Gastrocnemius medialis (tissue), 4 donors: ENCODE results near the gene NDP. TPM values are rescaled to one million over a fixed set of nuclear protein-coding genes. Genes with fewer than 3 reads are reported as not detected.

Experiments used
- ATAC-seq, 2 donors: fragments of 150-250 bp; one replicate each; pipeline ENCODE4 v1.9.1; 2016
- DNase-seq, 2 donors: peaks; one replicate each; pipeline ENCODE4 v3.0.0-alpha.2; 2019
- H3K27ac ChIP-seq, 4 donors: fragments of 200-600 bp; sonication (generic); 1 replicate in 1 of 4; 2 replicates in 3 of 4; pipeline ENCODE4 v1.5.1; 2016 to 2018; ENCODE audit warnings: mild to moderate bottlenecking in 2 of 4, moderate library complexity in 1 of 4
- H3K27me3 ChIP-seq, 3 donors: fragments of 200-600 bp; sonication (generic) in 2 of 3; 1 replicate in 1 of 3; 2 replicates in 2 of 3; pipeline versions ENCODE4 v1.5.1 to v1.6.0; 2016 to 2019; ENCODE audit warnings: mild to moderate bottlenecking in 1 of 3, moderate library complexity in 1 of 3
- H3K36me3 ChIP-seq, 2 donors: fragments of 200-600 bp; sonication (generic) in 1 of 2; one replicate each; pipeline ENCODE4 v1.5.1; 2017 to 2018
- H3K4me1 ChIP-seq, 2 donors: fragments of 200-600 bp; sonication (generic) in 1 of 2; one replicate each; pipeline ENCODE4 v1.5.1; 2016 to 2017; ENCODE audit warnings: mild to moderate bottlenecking in 2 of 2
- H3K4me3 ChIP-seq, 4 donors: fragments of 200-600 bp; sonication (generic) in 3 of 4; 1 replicate in 1 of 4; 2 replicates in 3 of 4; pipeline ENCODE4 v1.5.1; 2016 to 2019; ENCODE audit warnings: mild to moderate bottlenecking in 2 of 4
- H3K9me3 ChIP-seq, 3 donors: fragments of 200-600 bp; sonication (generic) in 2 of 3; 1 replicate in 1 of 3; 2 replicates in 2 of 3; pipeline ENCODE4 v1.5.1; 2016 to 2019
- POLR2A ChIP-seq, 2 donors: fragments of 450-650 bp; IDR thresholded peaks; one replicate each; pipeline ENCODE4 v1.6.1; 2017; ENCODE audit warnings: antibody characterized with exemption in 2 of 2, mild to moderate bottlenecking in 2 of 2, moderate library complexity in 2 of 2
- in situ Hi-C, 4 donors: fragments of 200-750 bp; cut with MboI; loops; one replicate each; pipeline versions ENCODE4 v1.15.0 to v1.8.0; 2017; ENCODE audit warnings: low sequenced_read_pairs in 4 of 4
- intact Hi-C: fragments of 100-400 bp; cut with DNase I; formaldehyde crosslinking; loops from one replicate; pipeline ENCODE4 v1.15.1; 2023; ENCODE audit warnings: low total_unique reads
- total RNA-seq, 4 donors: library from RNA; depleted of rRNA; stranded (reverse); fragments of >200 nt; gene quantifications; one replicate each; pipeline versions ENCODE4 v1.1.0 to v1.2.3, GENCODE V29; 2016
- TF ChIP-seq, protein P1 (sequence below), 5 experiments: fragments of 450-650 bp in 3 of 5; fragments of 200-600 bp in 2 of 5; sonication (generic) in 2 of 5; IDR thresholded peaks in 4 of 5; conservative IDR thresholded peaks in 1 of 5; 1 replicate in 4 of 5; 2 replicates in 1 of 5; pipeline ENCODE4 v1.5.1; 2016 to 2019; ENCODE audit warnings: antibody characterized with exemption in 5 of 5, mild to moderate bottlenecking in 3 of 5, moderate library complexity in 3 of 5

Gene NDP
- total RNA-seq, 4 donors from 2014 or later = not detected

DNA sequence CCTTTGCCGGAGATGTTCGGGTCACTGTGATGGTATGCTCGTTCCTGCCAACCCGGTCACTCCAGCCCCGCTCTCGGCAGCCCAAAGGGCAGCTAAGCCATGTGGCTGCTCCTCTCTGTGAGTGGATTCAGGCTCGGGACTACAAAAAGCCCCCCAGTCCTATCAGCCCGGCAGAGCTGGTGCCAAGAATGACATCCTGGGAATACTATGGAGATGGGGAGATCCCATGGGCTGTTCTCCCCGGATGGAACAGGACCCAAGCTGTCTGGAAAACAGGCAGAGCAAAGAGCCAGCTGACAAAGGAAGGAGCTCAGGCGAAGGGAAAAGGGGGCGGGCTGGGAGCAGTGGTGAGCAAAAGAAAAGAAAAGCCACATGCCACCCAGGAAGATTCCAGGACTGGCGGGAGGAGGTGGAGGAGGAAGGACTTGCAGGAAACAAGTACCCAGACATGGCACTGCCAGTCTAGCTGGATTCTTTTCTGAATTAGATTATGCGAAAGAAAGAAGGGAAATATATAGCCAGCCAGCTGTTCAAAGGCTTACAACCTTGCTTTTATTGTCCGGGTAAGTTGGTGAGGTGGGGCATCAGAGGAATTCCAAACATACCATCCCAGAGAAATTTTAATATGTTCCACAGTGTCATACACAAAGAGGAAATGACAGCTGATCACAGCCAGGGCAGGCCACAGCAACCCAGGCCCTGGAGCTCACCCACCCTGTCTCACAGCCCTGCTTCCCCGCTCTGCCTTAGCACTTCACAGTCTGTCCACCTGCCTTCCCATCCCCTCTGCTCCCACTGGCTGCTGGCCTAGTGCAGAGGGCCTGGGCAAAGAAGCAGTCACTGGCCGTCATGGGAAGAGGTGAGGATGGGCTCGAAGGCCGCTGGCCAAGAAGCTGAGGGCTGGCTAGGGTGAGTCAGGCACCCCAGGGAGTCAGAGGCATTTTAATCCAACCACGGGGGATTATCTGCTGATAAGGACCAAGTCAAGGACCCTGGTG is 3.4 kb downstream of the NDP start:
- TF ChIP-seq, protein P1, sequence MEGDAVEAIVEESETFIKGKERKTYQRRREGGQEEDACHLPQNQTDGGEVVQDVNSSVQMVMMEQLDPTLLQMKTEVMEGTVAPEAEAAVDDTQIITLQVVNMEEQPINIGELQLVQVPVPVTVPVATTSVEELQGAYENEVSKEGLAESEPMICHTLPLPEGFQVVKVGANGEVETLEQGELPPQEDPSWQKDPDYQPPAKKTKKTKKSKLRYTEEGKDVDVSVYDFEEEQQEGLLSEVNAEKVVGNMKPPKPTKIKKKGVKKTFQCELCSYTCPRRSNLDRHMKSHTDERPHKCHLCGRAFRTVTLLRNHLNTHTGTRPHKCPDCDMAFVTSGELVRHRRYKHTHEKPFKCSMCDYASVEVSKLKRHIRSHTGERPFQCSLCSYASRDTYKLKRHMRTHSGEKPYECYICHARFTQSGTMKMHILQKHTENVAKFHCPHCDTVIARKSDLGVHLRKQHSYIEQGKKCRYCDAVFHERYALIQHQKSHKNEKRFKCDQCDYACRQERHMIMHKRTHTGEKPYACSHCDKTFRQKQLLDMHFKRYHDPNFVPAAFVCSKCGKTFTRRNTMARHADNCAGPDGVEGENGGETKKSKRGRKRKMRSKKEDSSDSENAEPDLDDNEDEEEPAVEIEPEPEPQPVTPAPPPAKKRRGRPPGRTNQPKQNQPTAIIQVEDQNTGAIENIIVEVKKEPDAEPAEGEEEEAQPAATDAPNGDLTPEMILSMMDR (IDR thresholded peaks at IDR 0.05 in 4 of 5, conservative IDR thresholded peaks at IDR 0.05 in 1 of 5) = no peak
- no peak for TF ChIP-seq POLR2A (IDR thresholded peaks at IDR 0.05)
- Histone ChIP-seq H3K27me3 (peaks cover 0 to 18% (median 0%) of the 10 kb centered on the region in 3 donors), H3K27ac (no peak overlapping the region), H3K4me3 (no peak overlapping the region), H3K4me1 (no peaks in the 10 kb centered on the region), H3K36me3 (no peaks in the 10 kb centered on the region), H3K9me3 (no peaks in the 10 kb centered on the region)
- in situ Hi-C loops (loop anchor here in 2 of 4 donors (10.0 to 25.0 kb wide), 3 partner anchors 55 to 1217 kb away; no protein-coding TSS in a partner anchor), intact Hi-C loops (no loop called here)
- ATAC-seq = no peak
- DNase-seq = no peak

DNA sequence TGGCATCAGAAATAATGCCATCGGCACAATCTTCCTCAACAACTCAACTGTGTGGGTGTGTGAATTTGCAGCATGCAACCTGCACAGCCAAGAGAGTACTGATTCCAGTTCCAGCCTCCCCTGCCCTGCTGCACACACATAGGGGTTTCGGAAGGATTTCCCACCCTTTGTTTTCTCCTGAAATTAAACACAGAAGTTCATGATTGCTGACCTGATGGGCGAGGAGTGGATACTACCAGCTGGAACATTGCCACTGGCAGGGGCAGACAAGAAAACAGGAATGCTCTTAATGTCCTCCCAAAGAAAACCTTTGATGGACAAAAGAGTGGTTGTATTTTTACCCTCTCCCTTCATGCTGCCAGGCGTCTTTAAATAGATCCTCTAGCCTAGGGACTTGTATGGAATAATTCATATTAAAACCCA is 4.8 kb downstream of the NDP start:
- no peak for TF ChIP-seq POLR2A (IDR thresholded peaks at IDR 0.05)
- TF ChIP-seq, protein P1 (IDR thresholded peaks at IDR 0.05 in 4 of 5, conservative IDR thresholded peaks at IDR 0.05 in 1 of 5) = no peak
- in situ Hi-C loops = loop anchor here in 2 of 4 donors (10.0 to 25.0 kb wide), 3 partner anchors 56 to 1219 kb away; no protein-coding TSS in a partner anchor
- peaks cover 0 to 11% (median 0%) of the 10 kb centered on the region in 3 donors for H3K27me3 ChIP-seq
- no peaks in the 10 kb centered on the region for H3K36me3 ChIP-seq
- ATAC-seq (no peak), DNase-seq (no peak)
- H3K4me3 ChIP-seq = no peak overlapping the region
- no peak overlapping the region for H3K27ac ChIP-seq
- H3K4me1 ChIP-seq = no peaks in the 10 kb centered on the region
- no peaks in the 10 kb centered on the region for H3K9me3 ChIP-seq
- intact Hi-C loops = no loop called here

DNA sequence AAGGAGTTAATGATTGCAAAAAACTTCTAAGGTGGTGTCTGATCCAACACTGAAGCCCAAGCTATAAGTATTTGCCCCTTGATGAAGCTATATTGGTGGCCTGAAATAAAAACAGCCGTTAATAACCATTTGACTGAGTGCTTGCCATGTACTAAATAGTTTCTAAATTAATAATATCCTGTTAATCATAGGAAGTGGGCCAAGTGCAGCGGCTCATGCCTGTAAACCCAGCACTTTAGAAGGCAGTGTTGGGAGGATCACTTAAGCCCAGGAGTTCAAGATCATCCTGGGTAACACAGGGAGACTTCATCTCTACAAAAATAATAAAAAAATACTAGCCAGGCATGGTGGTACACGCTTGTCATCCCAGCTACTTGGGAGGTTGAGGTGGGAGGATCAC is 8.3 kb downstream of the NDP start:
- no peaks in the 10 kb centered on the region for H3K9me3 ChIP-seq
- in situ Hi-C loops (loop anchor here in 2 of 4 donors (10.0 to 25.0 kb wide), 3 partner anchors 60 to 1222 kb away; no protein-coding TSS in a partner anchor), intact Hi-C loops (no loop called here)
- DNase-seq = no peak
- no peak overlapping the region for H3K27ac ChIP-seq
- no peaks in the 10 kb centered on the region for H3K36me3 ChIP-seq
- H3K27me3 ChIP-seq = peaks cover 0 to 4% (median 0%) of the 10 kb centered on the region in 3 donors
- H3K4me1 ChIP-seq = no peaks in the 10 kb centered on the region
- ATAC-seq = no peak
- H3K4me3 ChIP-seq = no peak overlapping the region
- TF ChIP-seq, protein P1 (IDR thresholded peaks at IDR 0.05 in 4 of 5, conservative IDR thresholded peaks at IDR 0.05 in 1 of 5) = no peak
- no peak for TF ChIP-seq POLR2A (IDR thresholded peaks at IDR 0.05)

DNA sequence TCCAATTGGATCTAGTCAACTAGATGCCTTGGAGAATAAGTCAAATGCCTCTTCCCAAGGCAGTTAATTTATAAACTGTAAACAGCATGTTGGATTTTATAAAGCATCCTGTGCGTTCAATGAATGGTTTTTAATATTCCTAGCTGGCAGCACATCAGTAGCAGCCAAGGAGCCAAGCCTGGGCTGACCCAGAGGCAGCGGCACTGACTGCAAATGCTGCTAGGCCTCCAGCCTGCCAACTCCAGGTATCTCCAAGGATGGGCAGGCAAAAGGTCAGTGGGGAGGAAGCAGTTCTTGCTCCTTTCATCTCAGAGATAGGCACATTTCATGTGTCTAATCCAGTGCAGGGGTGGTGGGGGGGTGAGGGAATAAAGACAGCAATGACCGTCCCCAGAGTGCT is 9.5 kb downstream of the NDP start:
- H3K9me3 ChIP-seq = no peaks in the 10 kb centered on the region
- TF ChIP-seq POLR2A (IDR thresholded peaks at IDR 0.05) = no peak
- TF ChIP-seq, protein P1 (IDR thresholded peaks at IDR 0.05 in 4 of 5, conservative IDR thresholded peaks at IDR 0.05 in 1 of 5) = no peak
- in situ Hi-C loops = loop anchor here in 2 of 4 donors (10.0 to 25.0 kb wide), 3 partner anchors 61 to 1224 kb away; no protein-coding TSS in a partner anchor
- H3K4me1 ChIP-seq = no peaks in the 10 kb centered on the region
- H3K4me3 ChIP-seq = no peak overlapping the region
- H3K27me3 ChIP-seq = peaks cover 0 to 4% (median 0%) of the 10 kb centered on the region in 3 donors
- H3K27ac ChIP-seq = no peak overlapping the region
- H3K36me3 ChIP-seq = no peaks in the 10 kb centered on the region
- intact Hi-C loops = no loop called here
- DNase-seq = no peak
- ATAC-seq = no peak
